ENCODE data around the gene PTX4. TPM values are rescaled to one million over a fixed set of nuclear protein-coding genes. Genes with fewer than 3 reads are reported as not detected.

The PTX4 gene
- total RNA-seq, 1 donor from 2014 or later = not detected

- H3K27me3 Mint-ChIP-seq (ENCODE audit: low read depth) = no peaks in the 10 kb centered on the region
- H3K4me1 Mint-ChIP-seq (ENCODE audit: low read depth) = peaks cover 18% of the 10 kb centered on the region
- H3K4me3 Mint-ChIP-seq (ENCODE audit: unreplicated experiment) = peak overlapping the region; percentile 88
- TF ChIP-seq CTCF (IDR thresholded peaks at IDR 0.05) = no peak
- H3K27ac Mint-ChIP-seq (ENCODE audit: unreplicated experiment) = peak overlapping the region; percentile 84
- no peaks in the 10 kb centered on the region for H3K9me3 Mint-ChIP-seq (ENCODE audit: low read depth)
- peaks cover 7% of the 10 kb centered on the region for H3K36me3 Mint-ChIP-seq (ENCODE audit: low read depth)
- DNase-seq (ENCODE audit: low spot score) = no peak
Observed at GRCh38 chr16:1493746-1494094, 5.0 kb upstream of the PTX4 start.

- H3K36me3 Mint-ChIP-seq (ENCODE audit: low read depth) = peaks cover 5% of the 10 kb centered on the region
- TF ChIP-seq CTCF (IDR thresholded peaks at IDR 0.05) = no peak
- peaks cover 18% of the 10 kb centered on the region for H3K4me1 Mint-ChIP-seq (ENCODE audit: low read depth)
- H3K27ac Mint-ChIP-seq (ENCODE audit: unreplicated experiment) = peak within 1 kb of the TSS; percentile 94
- H3K4me3 Mint-ChIP-seq (ENCODE audit: unreplicated experiment) = peak within 1 kb of the TSS; percentile 88
- H3K9me3 Mint-ChIP-seq (ENCODE audit: low read depth) = no peaks in the 10 kb centered on the region
- peak; percentile 93 for DNase-seq (ENCODE audit: low spot score)
- no peaks in the 10 kb centered on the region for H3K27me3 Mint-ChIP-seq (ENCODE audit: low read depth)
Observed at GRCh38 chr16:1492923-1493745, 4.4 kb upstream of the PTX4 start, which contains the start of gene TELO2. TELO2 (plus strand) TSS chr16:1493360; CDS start chr16:1494282, 922 bp downstream.

GRCh38 chr16:1492082-1492922 is 3.6 kb upstream of the PTX4 start:
- no peak for TF ChIP-seq CTCF (IDR thresholded peaks at IDR 0.05)
- H3K4me3 Mint-ChIP-seq (ENCODE audit: unreplicated experiment) = peak overlapping the region; percentile 88
- peaks cover 18% of the 10 kb centered on the region for H3K4me1 Mint-ChIP-seq (ENCODE audit: low read depth)
- peaks cover 5% of the 10 kb centered on the region for H3K36me3 Mint-ChIP-seq (ENCODE audit: low read depth)
- DNase-seq (ENCODE audit: low spot score) = no peak
- H3K27me3 Mint-ChIP-seq (ENCODE audit: low read depth) = no peaks in the 10 kb centered on the region
- peak overlapping the region; percentile 94 for H3K27ac Mint-ChIP-seq (ENCODE audit: unreplicated experiment)
- no peaks in the 10 kb centered on the region for H3K9me3 Mint-ChIP-seq (ENCODE audit: low read depth)

GRCh38 chr16:1491327-1491726 is 2.6 kb upstream of the PTX4 start:
- H3K36me3 Mint-ChIP-seq (ENCODE audit: low read depth) = peaks cover 1% of the 10 kb centered on the region
- no peak overlapping the region for H3K27ac Mint-ChIP-seq (ENCODE audit: unreplicated experiment)
- no peak for TF ChIP-seq CTCF (IDR thresholded peaks at IDR 0.05)
- no peak overlapping the region for H3K4me3 Mint-ChIP-seq (ENCODE audit: unreplicated experiment)
- H3K27me3 Mint-ChIP-seq (ENCODE audit: low read depth) = no peaks in the 10 kb centered on the region
- no peak for DNase-seq (ENCODE audit: low spot score)
- no peaks in the 10 kb centered on the region for H3K9me3 Mint-ChIP-seq (ENCODE audit: low read depth)
- H3K4me1 Mint-ChIP-seq (ENCODE audit: low read depth) = peaks cover 18% of the 10 kb centered on the region

GRCh38 chr16:1489077-1489476 is 333 bp upstream of the PTX4 start:
- Mint-ChIP-seq H3K27ac (ENCODE audit: unreplicated experiment) (no peak overlapping the region), H3K9me3 (ENCODE audit: low read depth) (no peaks in the 10 kb centered on the region), H3K4me1 (ENCODE audit: low read depth) (peaks cover 12% of the 10 kb centered on the region), H3K36me3 (ENCODE audit: low read depth) (no peaks in the 10 kb centered on the region), H3K27me3 (ENCODE audit: low read depth) (no peaks in the 10 kb centered on the region), H3K4me3 (ENCODE audit: unreplicated experiment) (no peak overlapping the region)
- TF ChIP-seq CTCF (IDR thresholded peaks at IDR 0.05) = no peak
- peak; percentile 72 for DNase-seq (ENCODE audit: low spot score)

All from chondrocyte (in vitro differentiated cells).